Parathyroid adenoma (tissue), 2 donors: ENCODE measurements around the gene SPATA33.
"Not testable (repeated sequence)": the region's sequence is repeated elsewhere in the genome, so short reads cannot be mapped to it uniquely, and the experiment has no call there.

Experiments used
- H2AFZ ChIP-seq: fragments of 300-600 bp; sonication (generic); one replicate; pipeline ENCODE4 v1.7.0; 2017; ENCODE audit warnings: antibody characterized with exemption, mild to moderate bottlenecking
- H3K27ac ChIP-seq: fragments of 300-600 bp; sonication (generic); one replicate; pipeline ENCODE4 v1.7.0; 2017
- H3K27me3 ChIP-seq: fragments of 300-600 bp; sonication (generic); one replicate; pipeline ENCODE4 v1.7.0; 2017; ENCODE audit warnings: low read length; ENCODE audit not compliant: control insufficient read depth, insufficient read depth
- H3K36me3 ChIP-seq: fragments of 300-600 bp; sonication (generic); one replicate; pipeline ENCODE4 v1.7.0; 2017; ENCODE audit warnings: low read length; ENCODE audit not compliant: control insufficient read depth, insufficient read depth
- H3K4me1 ChIP-seq: fragments of 300-600 bp; sonication (generic); one replicate; pipeline ENCODE4 v1.7.0; 2017; ENCODE audit warnings: control low read depth
- H3K4me2 ChIP-seq: fragments of 300-600 bp; sonication (generic); one replicate; pipeline ENCODE4 v1.7.0; 2017; ENCODE audit warnings: low read length
- H3K4me3 ChIP-seq: fragments of 300-600 bp; sonication (generic); one replicate; pipeline ENCODE4 v1.7.0; 2017; ENCODE audit warnings: low read depth, low read length
- H3K79me2 ChIP-seq: fragments of 300-600 bp; sonication (generic); one replicate; pipeline ENCODE4 v1.7.0; 2017; ENCODE audit warnings: control low read depth
- H3K9ac ChIP-seq: fragments of 300-600 bp; sonication (generic); one replicate; pipeline ENCODE4 v1.7.0; 2017; ENCODE audit warnings: mild to moderate bottlenecking
- H3K9me3 ChIP-seq: fragments of 300-600 bp; sonication (generic); one replicate; pipeline ENCODE4 v1.7.0; 2017; ENCODE audit warnings: low read length; ENCODE audit not compliant: control insufficient read depth
- CTCF ChIP-seq: fragments of 300-600 bp; sonication (generic); IDR thresholded peaks from one replicate; pipeline ENCODE4 v1.7.0; 2017; ENCODE audit warnings: antibody characterized with exemption, mild to moderate bottlenecking
- donor health status: primary hyperparathyroidism.

The SPATA33 gene

GRCh38 chr16:89629827-89630610 lies 27.6 kb upstream of the SPATA33 start:
- no peak overlapping the region for H2AFZ ChIP-seq
- H3K9ac ChIP-seq, result no peak overlapping the region
- H3K27ac ChIP-seq, result no peak overlapping the region
- H3K4me3 ChIP-seq, result no peak overlapping the region
- no peak for TF ChIP-seq CTCF
- peaks cover 2% of the 10 kb centered on the region for H3K4me1 ChIP-seq
- H3K27me3 ChIP-seq, result no peaks in the 10 kb centered on the region
- no peaks in the 10 kb centered on the region for H3K79me2 ChIP-seq
- no peaks in the 10 kb centered on the region for H3K9me3 ChIP-seq
- H3K4me2 ChIP-seq, result no peak overlapping the region
- no peaks in the 10 kb centered on the region for H3K36me3 ChIP-seq

GRCh38 chr16:89633064-89633631 lies 24.5 kb upstream of the SPATA33 start:
- Histone ChIP-seq H3K4me3 (no peak overlapping the region), H3K4me2 (no peak overlapping the region), H3K9ac (no peak overlapping the region), H3K79me2 (no peaks in the 10 kb centered on the region), H3K36me3 (no peaks in the 10 kb centered on the region), H2AFZ (no peak overlapping the region), H3K4me1 (no peaks in the 10 kb centered on the region), H3K27ac (no peak overlapping the region), H3K9me3 (no peaks in the 10 kb centered on the region), H3K27me3 (no peaks in the 10 kb centered on the region)
- TF ChIP-seq CTCF, result no peak

GRCh38 chr16:89634463-89635385 lies 22.9 kb upstream of the SPATA33 start:
- not testable (repeated sequence) for H3K36me3 ChIP-seq, H3K79me2 ChIP-seq, H3K27ac ChIP-seq, H3K9me3 ChIP-seq, H3K4me1 ChIP-seq, H2AFZ ChIP-seq, H3K9ac ChIP-seq, H3K27me3 ChIP-seq, H3K4me2 ChIP-seq, H3K4me3 ChIP-seq

GRCh38 chr16:89636663-89637062 lies 21.0 kb upstream of the SPATA33 start:
- Histone ChIP-seq H3K4me1 (peaks cover 5% of the 10 kb centered on the region), H3K4me2 (no peak overlapping the region), H3K27me3 (no peaks in the 10 kb centered on the region), H3K9ac (no peak overlapping the region), H2AFZ (no peak overlapping the region), H3K4me3 (no peak overlapping the region), H3K9me3 (no peaks in the 10 kb centered on the region), H3K36me3 (no peaks in the 10 kb centered on the region), H3K79me2 (peaks cover under 1% of the 10 kb centered on the region), H3K27ac (no peak overlapping the region)
- TF ChIP-seq CTCF, result no peak

GRCh38 chr16:89637379-89637778 lies 20.3 kb upstream of the SPATA33 start:
- H3K27ac ChIP-seq, result no peak overlapping the region
- H3K9me3 ChIP-seq, result no peaks in the 10 kb centered on the region
- no peaks in the 10 kb centered on the region for H3K36me3 ChIP-seq
- peaks cover 5% of the 10 kb centered on the region for H3K4me1 ChIP-seq
- H3K4me3 ChIP-seq, result no peak overlapping the region
- no peak overlapping the region for H2AFZ ChIP-seq
- no peak overlapping the region for H3K4me2 ChIP-seq
- no peak overlapping the region for H3K9ac ChIP-seq
- TF ChIP-seq CTCF, result no peak
- H3K79me2 ChIP-seq, result peaks cover 3% of the 10 kb centered on the region
- no peaks in the 10 kb centered on the region for H3K27me3 ChIP-seq
